HCT116 (cell line): ENCODE data around the gene AGK. TPM values are rescaled to one million over a fixed set of nuclear protein-coding genes. Genes with fewer than 3 reads are reported as not detected.
"Not testable (repeated sequence)": the region's sequence is repeated elsewhere in the genome, so short reads cannot be mapped to it uniquely, and the experiment has no call there.

ENCODE experiments used
- ATAC-seq: fragments of 200-7000 bp; cut with Tn5 transposase; 2 replicates; pipeline ENCODE4 v1.9.1; 2020; ENCODE audit warnings: mild to moderate bottlenecking, moderate library complexity
- BruUV-seq: library from RNA; stranded (reverse); fragments of 400-500 nt; replicated peaks from 2 replicates; lab custom pipeline; 2021; lab: Mats Ljungman, UMichigan
- CTCF ChIA-PET: fragments of 300-600 bp; sonication (Branson Sonifier 250); formaldehyde crosslinking; loops from one replicate; lab custom pipeline; 2021; ENCODE audit warnings: antibody characterized with exemption; lab: Charles Lee
- POLR2A ChIA-PET: fragments of 300-600, 350-600 bp; sonication (Branson Sonifier 250); formaldehyde crosslinking; loops from one replicate; lab custom pipeline; 2021; ENCODE audit warnings: antibody characterized with exemption; lab: Charles Lee
- RAD21 ChIA-PET, 2 experiments: fragments of 300-600 bp; sonication (Branson Sonifier 250); formaldehyde crosslinking; loops; one replicate each; lab custom pipeline; 2023; ENCODE audit warnings: low total read pairs in 2 of 2; ENCODE audit not compliant: uncharacterized antibody in 2 of 2, unreplicated experiment in 2 of 2, low non-redundant PET in 1 of 2; lab: Charles Lee
- DNase-seq: peaks from one replicate; pipeline ENCODE4 v3.0.0-alpha.2; 2010; ENCODE audit warnings: low read depth, low spot score
- H2AFZ ChIP-seq: fragments of 200-600 bp; shearing (Covaris generic), sonication (generic); 2 replicates; pipeline ENCODE4 v1.6.1; 2017; ENCODE audit warnings: low read depth, mixed run types, mixed read lengths, antibody characterized with exemption, low read length; ENCODE audit not compliant: poor library complexity, severe bottlenecking
- H3K27ac ChIP-seq: 2 replicates; pipeline ENCODE4 v1.5.1; 2012; ENCODE audit warnings: low read depth, low read length
- H3K27me3 ChIP-seq: fragments of 200-600 bp; sonication (generic); 2 replicates; pipeline ENCODE4 v1.6.1; 2016; ENCODE audit warnings: mixed run types, low read length, mixed read lengths; ENCODE audit not compliant: insufficient read depth
- H3K36me3 ChIP-seq, 2 experiments: fragments of 200-500 bp in 1 of 2; fragments of 200-600 bp in 1 of 2; sonication (Bioruptor generic) in 1 of 2; sonication (generic) in 1 of 2; 2 replicates each; pipeline versions ENCODE4 v1.5.1 to v1.6.1; 2014 to 2016; ENCODE audit warnings: low read length in 2 of 2, inconsistent platforms in 1 of 2, mixed read lengths in 1 of 2, mixed run types in 1 of 2; ENCODE audit not compliant: insufficient read depth in 2 of 2, control insufficient read depth in 1 of 2
- H3K4me1 ChIP-seq, 2 experiments: fragments of 200-600 bp in 1 of 2; sonication (generic) in 1 of 2; 2 replicates each; pipeline versions ENCODE4 v1.5.1 to v1.6.1; 2012 to 2017; ENCODE audit warnings: low read length in 2 of 2, inconsistent platforms in 1 of 2, mild to moderate bottlenecking in 1 of 2, mixed read lengths in 1 of 2, mixed run types in 1 of 2, moderate library complexity in 1 of 2; ENCODE audit not compliant: insufficient read depth in 2 of 2, control insufficient read depth in 1 of 2
- H3K4me2 ChIP-seq: fragments of 200-600 bp; sonication (generic); 2 replicates; pipeline ENCODE4 v1.6.1; 2017; ENCODE audit warnings: mixed run types, low read length, mixed read lengths
- H3K4me3 ChIP-seq, 2 experiments: fragments of 200-600 bp in 1 of 2; sonication (generic) in 1 of 2; replicated peaks in 1 of 2; 2 replicates each; pipeline ENCODE4 v1.5.1; 2011 to 2016; ENCODE audit warnings: low read length in 2 of 2, control low read depth in 1 of 2, low read depth in 1 of 2, mild to moderate bottlenecking in 1 of 2, mixed read lengths in 1 of 2, mixed run types in 1 of 2
- H3K79me2 ChIP-seq: fragments of 200-600 bp; sonication (generic); 2 replicates; pipeline ENCODE4 v1.6.1; 2017; ENCODE audit warnings: mild to moderate bottlenecking, mixed run types, low read length, moderate library complexity, mixed read lengths; ENCODE audit not compliant: insufficient read depth
- H3K9ac ChIP-seq: fragments of 200-600 bp; sonication (generic); 2 replicates; pipeline ENCODE4 v1.6.1; 2016; ENCODE audit warnings: low read length, mixed read lengths
- H3K9me2 ChIP-seq: fragments of 200-600 bp; sonication (generic), shearing (Covaris generic); 2 replicates; pipeline ENCODE4 v1.6.1; 2017; ENCODE audit warnings: mixed run types, mild to moderate bottlenecking, moderate library complexity; ENCODE audit not compliant: insufficient read depth
- H3K9me3 ChIP-seq, 2 experiments: fragments of 200-500 bp in 1 of 2; fragments of 200-600 bp in 1 of 2; sonication (Bioruptor generic) in 1 of 2; sonication (generic) in 1 of 2; 2 replicates each; pipeline ENCODE4 v1.6.1; 2014 to 2017; ENCODE audit warnings: low read length in 2 of 2, mixed read lengths in 2 of 2, inconsistent platforms in 1 of 2, low read depth in 1 of 2, mild to moderate bottlenecking in 1 of 2, mixed run types in 1 of 2, moderate library complexity in 1 of 2; ENCODE audit not compliant: control insufficient read depth in 1 of 2, insufficient read depth in 1 of 2
- H4K20me1 ChIP-seq: fragments of 200-600 bp; sonication (generic), shearing (Covaris generic); 2 replicates; pipeline ENCODE4 v1.6.1; 2017; ENCODE audit warnings: mixed run types, mild to moderate bottlenecking, moderate library complexity; ENCODE audit not compliant: insufficient read depth
- EGR1 ChIP-seq: IDR thresholded peaks from 2 replicates; pipeline ENCODE4 v1.6.1; 2012; ENCODE audit warnings: low read depth
- ZNF274 ChIP-seq: fragments of 200-500 bp; sonication (Bioruptor generic); IDR thresholded peaks from 2 replicates; pipeline ENCODE4 v1.6.1; 2014; ENCODE audit warnings: mild to moderate bottlenecking, low read depth, low read length, inconsistent platforms
- intact Hi-C: fragments of 100-400 bp; cut with micrococcal nuclease; formaldehyde crosslinking; loops from 2 replicates; pipeline ENCODE4 v1.10.0; 2022
- total RNA-seq: library from RNA; stranded (reverse); gene quantifications from one replicate; pipeline ENCODE4 v1.2.1, GENCODE V29; 2021; ENCODE audit not compliant: unreplicated experiment

Gene AGK
- total RNA-seq, 1 experiment from 2014 or later: 36.3 TPM

DNA sequence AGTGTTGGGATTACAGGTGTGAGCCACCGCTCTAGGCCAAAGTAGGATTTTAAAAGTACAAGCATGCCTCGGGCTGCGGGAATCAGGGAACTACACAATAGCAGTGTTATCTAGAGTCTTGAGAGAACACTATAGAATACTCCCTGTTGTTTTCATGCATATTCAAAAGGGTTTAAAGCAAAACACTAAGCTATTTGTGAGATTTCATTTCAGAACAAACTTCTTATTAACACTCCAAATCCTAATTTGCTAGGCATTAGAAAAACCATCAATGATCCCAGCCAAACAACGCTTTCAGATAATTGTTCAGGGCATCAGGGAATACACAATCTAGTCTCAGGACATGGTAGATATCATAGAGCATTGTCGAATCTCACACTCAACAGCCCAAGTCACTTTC lies 136.8 kb downstream of the AGK start:
- no TSS peak for BruUV-seq
- DNase-seq (no peak), ATAC-seq (no peak)
- no peaks in the 10 kb centered on the region for H4K20me1 ChIP-seq
- no peak overlapping the region for H3K4me2 ChIP-seq
- TF ChIP-seq ZNF274 (no peak), EGR1 (no peak)
- no peak overlapping the region for H3K27ac ChIP-seq
- intact Hi-C loops: no loop called here
- no peak overlapping the region for H2AFZ ChIP-seq
- POLR2A ChIA-PET: no interaction called here
- H3K9me3 ChIP-seq: no peaks in the 10 kb centered on the region
- RAD21 ChIA-PET: no interaction called here
- no peak overlapping the region for H3K9ac ChIP-seq
- no peaks in the 10 kb centered on the region for H3K4me1 ChIP-seq
- no peak overlapping the region for H3K4me3 ChIP-seq
- H3K79me2 ChIP-seq: no peaks in the 10 kb centered on the region
- H3K27me3 ChIP-seq: no peaks in the 10 kb centered on the region
- H3K9me2 ChIP-seq: no peaks in the 10 kb centered on the region
- CTCF ChIA-PET: no interaction called here
- H3K36me3 ChIP-seq: 0 out of 4 replicates have a peak, but pooled peaks cover 4 to 6% of the 10 kb centered on the region in 2 experiments

DNA sequence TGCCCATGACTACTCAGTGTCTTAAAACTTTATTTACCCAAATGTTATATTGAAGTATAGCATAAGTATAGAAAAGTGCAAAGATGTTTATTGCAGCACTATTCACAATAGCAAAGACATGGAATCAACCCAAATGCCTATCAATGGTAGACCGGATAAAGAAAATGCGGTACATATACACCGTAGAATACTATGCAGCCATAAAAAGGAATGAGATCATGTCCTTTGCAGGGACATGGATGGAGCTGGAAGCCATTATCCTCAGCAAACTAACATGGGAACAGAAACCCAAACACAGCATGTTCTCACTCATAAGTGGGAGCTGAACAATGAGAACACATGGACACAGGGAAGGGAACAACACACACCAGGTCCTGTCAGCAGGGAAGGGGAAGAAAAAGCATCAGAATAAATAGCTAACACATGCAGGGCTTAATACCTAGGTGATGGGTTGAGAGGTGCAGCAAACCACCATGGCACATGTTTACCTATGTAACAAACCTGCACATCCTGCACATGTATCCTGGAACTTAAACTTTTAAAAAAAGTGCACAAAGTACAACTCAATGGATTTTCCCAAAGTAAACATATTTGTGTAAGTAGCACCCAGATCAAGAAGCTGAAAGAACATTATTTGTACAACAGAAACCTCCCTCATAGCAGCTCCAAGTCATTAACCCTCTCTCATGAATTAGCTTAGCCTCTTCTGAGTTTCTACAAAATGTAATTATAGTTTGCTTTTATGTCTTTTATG lies 138.0 kb downstream of the AGK start:
- H3K4me2 ChIP-seq, RAD21 ChIA-PET, H3K4me1 ChIP-seq, H3K9me3 ChIP-seq, H2AFZ ChIP-seq, H4K20me1 ChIP-seq, H3K27me3 ChIP-seq, H3K79me2 ChIP-seq, H3K27ac ChIP-seq, H3K9ac ChIP-seq, POLR2A ChIA-PET, CTCF ChIA-PET, DNase-seq, BruUV-seq, intact Hi-C loops, H3K4me3 ChIP-seq, H3K9me2 ChIP-seq, H3K36me3 ChIP-seq, ATAC-seq: not testable (repeated sequence)
